Measurements from ENCODE around the gene TTC34.

The TTC34 gene

GRCh38 chr1:2644171-2644570 lies 157.3 kb downstream of the TTC34 start:
- Mint-ChIP-seq H3K27me3 (peaks cover 11% of the 10 kb centered on the region), H3K4me3 (peak overlapping the region; percentile 12), H3K36me3 (peaks cover 4% of the 10 kb centered on the region), H3K9me3 (peaks cover 11% of the 10 kb centered on the region), H3K4me1 (peaks cover 27% of the 10 kb centered on the region), H3K27ac (no peak overlapping the region)
- ATAC-seq: no peak

GRCh38 chr1:2643414-2644077 lies 157.9 kb downstream of the TTC34 start:
- Mint-ChIP-seq H3K36me3 (peaks cover 4% of the 10 kb centered on the region), H3K9me3 (peaks cover 11% of the 10 kb centered on the region), H3K4me1 (peaks cover 30% of the 10 kb centered on the region), H3K4me3 (peak overlapping the region; percentile 85), H3K27me3 (peaks cover 11% of the 10 kb centered on the region), H3K27ac (no peak overlapping the region)
- no peak for ATAC-seq

- Mint-ChIP-seq H3K27ac (peak overlapping the region; percentile 85), H3K9me3 (peaks cover 7% of the 10 kb centered on the region), H3K4me3 (peak overlapping the region; percentile 85), H3K36me3 (peaks cover 2% of the 10 kb centered on the region), H3K4me1 (peaks cover 30% of the 10 kb centered on the region), H3K27me3 (peaks cover 11% of the 10 kb centered on the region)
- ATAC-seq: peak; percentile 86
These were observed 158.7 kb downstream of the TTC34 start for GRCh38 chr1:2642560-2643413.

- peaks cover 30% of the 10 kb centered on the region for H3K4me1 Mint-ChIP-seq
- peak overlapping the region; percentile 85 for H3K4me3 Mint-ChIP-seq
- peak; percentile 2 for ATAC-seq
- peaks cover 5% of the 10 kb centered on the region for H3K9me3 Mint-ChIP-seq
- H3K27me3 Mint-ChIP-seq: peaks cover 11% of the 10 kb centered on the region
- peak overlapping the region; percentile 85 for H3K27ac Mint-ChIP-seq
- no peaks in the 10 kb centered on the region for H3K36me3 Mint-ChIP-seq
These were observed 159.3 kb downstream of the TTC34 start for GRCh38 chr1:2642131-2642559.

GRCh38 chr1:2641381-2642130 lies 159.9 kb downstream of the TTC34 start:
- Mint-ChIP-seq H3K9me3 (peaks cover 6% of the 10 kb centered on the region), H3K27me3 (peaks cover 11% of the 10 kb centered on the region), H3K4me1 (peaks cover 30% of the 10 kb centered on the region), H3K27ac (peak overlapping the region; percentile 85), H3K36me3 (no peaks in the 10 kb centered on the region), H3K4me3 (peak overlapping the region; percentile 85)
- no peak for ATAC-seq

GRCh38 chr1:2640626-2641025 lies 160.9 kb downstream of the TTC34 start:
- Mint-ChIP-seq H3K9me3 (peaks cover 6% of the 10 kb centered on the region), H3K4me3 (no peak overlapping the region), H3K27me3 (peaks cover 11% of the 10 kb centered on the region), H3K4me1 (peaks cover 30% of the 10 kb centered on the region), H3K27ac (no peak overlapping the region), H3K36me3 (no peaks in the 10 kb centered on the region)
- ATAC-seq: no peak

- ATAC-seq: no peak
- no peak overlapping the region for H3K27ac Mint-ChIP-seq
These were observed 161.6 kb downstream of the TTC34 start for GRCh38 chr1:2639607-2640521.

GRCh38 chr1:2639203-2639602 lies 162.3 kb downstream of the TTC34 start:
- Mint-ChIP-seq H3K9me3 (peaks cover 6% of the 10 kb centered on the region), H3K4me1 (peaks cover 30% of the 10 kb centered on the region), H3K27me3 (peaks cover 4% of the 10 kb centered on the region), H3K36me3 (no peaks in the 10 kb centered on the region), H3K27ac (no peak overlapping the region), H3K4me3 (no peak overlapping the region)
- ATAC-seq: no peak

More at GRCh38 chr1:2639607-2640521, 161.6 kb downstream of the TTC34 start:
- peaks cover 10% of the 10 kb centered on the region for H3K27me3 Mint-ChIP-seq
- peaks cover 30% of the 10 kb centered on the region for H3K4me1 Mint-ChIP-seq
- H3K36me3 Mint-ChIP-seq: no peaks in the 10 kb centered on the region
- H3K4me3 Mint-ChIP-seq: no peak overlapping the region
- H3K9me3 Mint-ChIP-seq: peaks cover 6% of the 10 kb centered on the region

- H3K36me3 Mint-ChIP-seq: no peaks in the 10 kb centered on the region
- H3K27me3 Mint-ChIP-seq: peaks cover under 1% of the 10 kb centered on the region
- ATAC-seq: no peak
- H3K27ac Mint-ChIP-seq: no peak overlapping the region
- H3K9me3 Mint-ChIP-seq: peaks cover 6% of the 10 kb centered on the region
- H3K4me1 Mint-ChIP-seq: peaks cover 26% of the 10 kb centered on the region
- no peak overlapping the region for H3K4me3 Mint-ChIP-seq
These were observed 162.9 kb downstream of the TTC34 start for GRCh38 chr1:2638466-2639115.

GRCh38 chr1:2637442-2638145 lies 163.9 kb downstream of the TTC34 start:
- no peak overlapping the region for H3K27ac Mint-ChIP-seq
- H3K27me3 Mint-ChIP-seq: peaks cover 11% of the 10 kb centered on the region

GRCh38 chr1:2636733-2637132 lies 164.8 kb downstream of the TTC34 start:
- Mint-ChIP-seq H3K9me3 (peaks cover 6% of the 10 kb centered on the region), H3K36me3 (no peaks in the 10 kb centered on the region), H3K27me3 (peaks cover 19% of the 10 kb centered on the region), H3K4me3 (no peak overlapping the region), H3K4me1 (peaks cover 15% of the 10 kb centered on the region), H3K27ac (no peak overlapping the region)
- ATAC-seq: no peak

More at GRCh38 chr1:2637442-2638145, 163.9 kb downstream of the TTC34 start:
- ATAC-seq: no peak
- Mint-ChIP-seq H3K4me3 (no peak overlapping the region), H3K9me3 (peaks cover 6% of the 10 kb centered on the region), H3K36me3 (no peaks in the 10 kb centered on the region), H3K4me1 (peaks cover 20% of the 10 kb centered on the region)

GRCh38 chr1:2635361-2636010 lies 166.0 kb downstream of the TTC34 start:
- Mint-ChIP-seq H3K27me3 (peaks cover 26% of the 10 kb centered on the region), H3K4me1 (peaks cover 15% of the 10 kb centered on the region)

GRCh38 chr1:2633936-2634491 lies 167.5 kb downstream of the TTC34 start:
- no peaks in the 10 kb centered on the region for H3K36me3 Mint-ChIP-seq
- ATAC-seq: no peak
- H3K4me1 Mint-ChIP-seq: peaks cover 2% of the 10 kb centered on the region
- no peak overlapping the region for H3K4me3 Mint-ChIP-seq
- H3K9me3 Mint-ChIP-seq: peaks cover 6% of the 10 kb centered on the region
- H3K27me3 Mint-ChIP-seq: peaks cover 34% of the 10 kb centered on the region
- H3K27ac Mint-ChIP-seq: no peak overlapping the region

More at GRCh38 chr1:2635361-2636010, 166.0 kb downstream of the TTC34 start:
- no peak overlapping the region for H3K4me3 Mint-ChIP-seq
- peaks cover 6% of the 10 kb centered on the region for H3K9me3 Mint-ChIP-seq
- ATAC-seq: no peak
- no peak overlapping the region for H3K27ac Mint-ChIP-seq
- H3K36me3 Mint-ChIP-seq: no peaks in the 10 kb centered on the region

All from stimulated activated memory B cell treated with anti-CD40 and anti-IgM and Interleukin-4, amounts not matched to agents 10 μg/mL and 1 μg/mL and 100 μg/mL, for 72 hours (primary cell).